Measurements from ENCODE around the gene GRID1.
A peak's percentile ranks its signal among the peaks of the same experiment; 100 is the strongest.
"Not testable (repeated sequence)": the region's sequence is repeated elsewhere in the genome, so short reads cannot be mapped to it uniquely, and the experiment has no call there.

The GRID1 gene

DNA sequence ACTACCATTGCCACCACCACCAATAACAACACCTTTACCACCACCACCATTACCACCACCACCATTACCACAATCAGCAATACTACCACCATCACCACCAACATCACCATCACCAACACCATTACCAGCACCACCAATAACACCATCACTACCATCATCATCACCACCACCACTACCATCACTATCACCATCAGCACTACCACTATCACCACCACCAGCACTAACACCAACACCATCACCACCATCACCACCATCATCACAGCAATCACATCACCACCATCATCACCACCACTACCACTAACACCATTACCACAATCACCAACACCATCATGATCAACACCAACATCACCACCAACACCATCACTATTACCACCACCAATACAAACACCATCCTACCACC, 249.5 kb downstream of the GRID1 start:
- no peak for DNase-seq

DNA sequence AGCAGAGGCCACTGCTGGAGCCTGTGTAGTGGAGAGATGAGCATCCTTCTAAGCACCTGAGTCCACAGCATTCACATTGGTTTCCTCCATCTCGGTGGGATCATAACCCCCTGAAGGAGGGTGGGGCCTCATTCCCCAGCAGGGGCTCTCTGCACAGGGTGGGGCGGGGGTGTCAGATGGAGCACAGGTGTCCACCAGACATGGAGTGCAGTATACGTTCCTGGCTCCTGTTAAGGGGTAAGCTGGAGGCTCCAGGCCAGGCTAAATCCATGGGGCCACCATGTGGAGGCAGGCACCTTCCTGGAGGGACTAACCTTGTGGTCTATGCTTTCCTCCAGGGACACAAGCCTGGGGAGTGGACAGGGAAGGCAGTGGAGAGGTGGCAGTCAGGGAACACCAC, 252.6 kb downstream of the GRID1 start:
- no peak for DNase-seq

DNA sequence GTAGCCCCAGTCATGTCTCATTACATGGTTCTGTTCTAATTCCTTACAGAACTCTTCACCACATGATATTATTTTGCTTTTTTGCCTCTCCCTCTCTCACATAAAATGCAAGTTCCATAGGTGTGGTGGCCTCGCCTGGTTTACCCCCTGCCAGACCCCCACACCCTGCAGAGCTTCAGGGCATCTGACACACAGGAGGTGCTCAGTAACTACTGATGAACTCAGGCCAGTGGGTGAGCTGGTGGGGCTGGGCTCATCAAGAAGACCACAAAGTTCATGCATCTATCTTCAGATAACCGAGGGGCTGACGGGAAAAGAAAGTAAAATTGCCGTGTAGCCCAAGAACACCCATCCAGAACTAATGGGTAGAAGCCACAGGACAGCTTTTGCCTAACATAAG, 253.1 kb downstream of the GRID1 start:
- DNase-seq, result no peak

DNA sequence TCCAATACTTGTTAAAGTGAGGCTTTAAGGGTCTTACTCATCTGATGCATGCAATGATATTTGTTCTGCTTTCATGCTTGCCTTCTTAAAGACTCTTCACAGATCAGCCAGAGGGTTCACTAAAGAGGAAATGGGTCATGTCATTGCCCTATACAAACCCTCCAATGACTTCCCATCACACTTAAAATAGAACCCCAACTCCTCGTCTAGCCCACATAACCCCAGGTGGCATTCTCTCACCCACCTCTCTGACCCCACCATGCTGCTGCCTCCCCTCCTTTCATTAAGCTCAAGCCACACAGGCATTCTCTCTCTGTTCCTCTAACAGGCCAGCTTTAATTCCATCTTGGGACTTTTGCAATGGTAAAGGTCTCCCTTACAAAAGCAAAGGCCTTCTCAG, 253.6 kb downstream of the GRID1 start:
- DNase-seq, result no peak

DNA sequence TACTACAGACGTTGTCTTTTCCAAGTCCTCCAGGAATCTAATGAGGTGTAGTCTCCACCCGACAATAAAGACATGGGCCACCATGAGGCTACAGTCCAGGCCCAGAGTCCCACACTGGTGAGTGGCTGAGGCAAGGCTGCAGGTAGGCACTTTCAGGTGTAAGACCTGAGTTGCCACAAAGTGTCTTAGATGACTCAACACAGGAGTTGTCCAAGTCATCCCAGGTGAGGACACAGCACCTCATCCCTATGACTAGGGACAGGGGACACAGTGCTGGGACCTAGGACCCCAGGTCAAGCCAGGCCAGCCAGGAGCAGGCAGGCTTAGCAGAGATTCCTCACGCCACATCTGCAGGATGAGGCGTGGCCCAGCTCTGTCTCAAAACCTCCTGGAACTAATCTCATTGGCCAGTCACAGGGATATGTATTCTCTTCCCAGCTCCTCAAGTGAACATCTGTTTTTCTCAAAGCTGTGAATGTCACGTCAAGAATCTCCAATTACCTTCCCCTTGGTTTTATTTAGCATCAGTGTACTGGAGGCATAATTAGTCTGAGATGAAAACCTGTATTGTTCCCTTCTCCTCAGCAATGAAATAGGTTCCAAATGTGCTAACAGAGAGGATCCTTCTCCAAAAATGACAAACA, 254.6 kb downstream of the GRID1 start:
- DNase-seq, result no peak

DNA sequence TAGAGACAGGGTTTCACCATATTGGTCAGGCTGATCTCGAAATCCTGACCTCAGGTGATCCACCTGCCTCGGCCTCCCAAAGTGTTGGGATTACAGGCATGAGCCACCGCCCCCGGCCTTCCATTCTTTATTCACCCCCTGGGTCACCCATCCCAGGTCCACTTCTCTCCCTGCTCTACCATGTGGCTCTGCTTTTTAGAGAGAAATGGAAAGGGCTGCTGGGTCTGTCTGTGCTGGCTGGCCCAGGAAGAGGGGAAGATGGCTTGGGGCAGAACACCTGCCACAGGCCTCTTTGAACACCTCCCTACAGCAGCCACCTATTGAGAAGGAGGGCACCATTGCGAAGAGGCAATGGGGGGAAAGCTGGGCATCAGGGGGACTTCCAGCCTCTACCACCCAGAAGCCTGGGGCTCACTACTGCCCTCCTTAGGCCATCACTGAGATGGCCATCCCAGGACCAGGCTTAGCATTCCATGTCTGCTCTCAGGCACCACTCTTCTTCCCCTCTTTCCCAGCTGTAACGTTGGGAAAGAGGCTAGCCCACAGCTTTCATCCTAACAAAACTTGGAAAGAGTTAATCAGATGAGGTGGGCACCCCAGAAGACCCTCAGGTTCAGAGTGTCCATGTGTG, 256.3 kb downstream of the GRID1 start:
- no peak for DNase-seq

DNA sequence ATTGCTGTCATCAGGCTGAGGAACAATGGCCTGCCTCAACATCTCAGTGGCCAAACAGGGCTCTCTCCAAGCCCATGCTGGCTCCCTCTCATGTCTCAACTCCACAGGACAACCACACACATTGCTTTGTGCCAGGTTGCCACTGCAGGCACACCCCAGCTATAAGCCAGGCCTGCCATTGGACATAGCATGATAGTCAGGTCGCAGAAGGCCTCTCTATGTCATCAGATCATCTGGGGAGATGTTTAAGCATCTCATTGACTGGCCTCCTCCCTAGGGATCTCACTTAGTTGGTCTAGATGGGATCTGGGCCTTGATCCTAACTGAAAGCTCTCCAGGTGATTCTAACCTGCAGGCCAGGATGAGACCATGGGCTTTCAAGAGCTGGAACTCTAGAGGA, 257.2 kb downstream of the GRID1 start:
- DNase-seq, result no peak

DNA sequence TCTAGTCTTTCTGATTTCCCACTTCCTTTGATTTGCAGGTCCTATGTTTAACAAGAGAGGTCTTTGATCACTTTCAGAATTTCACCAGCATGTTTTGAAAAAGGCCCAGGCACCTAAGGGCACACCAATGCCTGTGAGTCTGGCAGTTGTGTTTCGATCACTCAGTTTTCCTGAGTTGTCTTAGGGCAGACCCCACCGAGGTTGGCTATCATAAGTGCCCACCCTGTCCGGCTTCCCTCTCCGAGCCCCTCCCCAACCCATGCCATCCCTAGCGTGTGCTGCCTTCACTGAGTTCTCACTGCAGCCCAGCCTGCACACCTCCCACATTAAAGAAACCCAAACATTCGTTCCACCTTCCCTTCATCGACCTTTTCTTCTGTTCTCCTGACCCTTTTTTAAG, 257.9 kb downstream of the GRID1 start:
- no peak for DNase-seq

DNA sequence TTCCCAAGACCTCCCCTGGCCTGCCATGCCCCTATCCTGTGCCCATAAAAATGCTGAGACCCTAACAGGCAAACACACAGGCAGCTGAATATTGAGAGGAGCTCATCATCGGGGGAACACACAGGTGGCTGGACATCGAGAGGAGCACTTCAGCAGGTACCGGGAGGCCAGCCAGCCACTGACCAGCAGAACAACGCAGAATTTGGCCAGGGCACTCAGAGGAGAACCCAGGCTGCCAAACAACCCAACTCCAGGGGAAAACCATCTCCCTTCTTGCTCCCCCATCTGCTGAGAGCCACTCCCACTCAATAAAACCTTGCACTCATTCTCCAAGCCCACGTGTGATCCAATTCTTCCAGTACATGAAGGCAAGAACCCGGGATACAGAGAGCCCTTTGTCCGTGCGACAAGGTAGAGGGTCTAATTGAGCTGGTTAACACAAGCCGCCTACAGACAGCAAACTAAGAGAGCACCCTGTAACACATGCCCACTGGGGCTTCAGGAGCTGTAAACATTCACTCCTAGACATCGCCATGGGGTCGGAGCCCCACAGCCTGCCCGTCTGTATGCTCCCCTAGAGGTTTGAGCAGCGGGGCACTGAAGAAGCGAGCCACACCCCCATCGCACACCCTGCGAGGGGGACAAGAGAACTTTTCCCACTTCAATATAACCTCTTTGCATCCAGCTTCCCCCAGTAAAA, 258.8 kb downstream of the GRID1 start:
- not testable (repeated sequence) for DNase-seq

DNA sequence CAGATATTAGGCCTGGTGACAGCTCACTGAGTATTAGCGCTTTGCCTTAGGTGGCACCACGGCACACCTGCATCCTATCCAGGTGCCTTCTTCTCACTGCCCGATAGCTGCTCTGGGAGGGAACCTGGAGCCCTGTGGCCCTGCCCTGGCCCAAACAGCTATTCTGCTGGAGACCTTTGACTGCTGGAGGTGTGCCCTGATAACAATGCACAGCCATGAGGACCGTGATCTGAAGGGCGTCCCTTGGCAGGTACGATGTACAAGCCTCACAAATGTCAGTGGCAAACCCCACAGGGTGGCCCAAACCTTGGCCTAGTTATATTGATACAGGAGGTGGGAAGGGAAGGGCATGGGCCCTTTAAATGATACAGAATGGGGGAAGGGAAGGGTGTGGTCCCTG, 259.5 kb downstream of the GRID1 start:
- no peak for DNase-seq

DNA sequence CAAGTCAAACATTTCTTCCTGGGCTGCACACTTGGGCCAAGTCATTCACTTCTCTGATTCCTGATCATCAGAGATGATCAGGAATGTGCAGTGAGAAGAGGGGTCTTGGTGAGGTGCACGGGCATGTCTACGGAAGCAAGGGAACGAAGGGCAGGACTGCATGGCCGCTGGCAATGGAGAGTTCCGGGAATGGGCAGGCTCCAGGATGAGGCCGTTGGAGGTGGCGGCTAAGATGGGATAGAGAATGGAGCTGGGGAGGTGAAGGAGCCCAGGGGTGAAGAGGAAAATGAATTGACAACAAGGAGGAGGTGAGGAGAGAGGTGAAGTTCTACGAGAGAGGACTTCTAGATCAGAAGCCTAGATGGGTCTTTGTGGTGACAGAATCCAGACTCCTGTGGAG, 260.0 kb downstream of the GRID1 start:
- no peak for DNase-seq

DNA sequence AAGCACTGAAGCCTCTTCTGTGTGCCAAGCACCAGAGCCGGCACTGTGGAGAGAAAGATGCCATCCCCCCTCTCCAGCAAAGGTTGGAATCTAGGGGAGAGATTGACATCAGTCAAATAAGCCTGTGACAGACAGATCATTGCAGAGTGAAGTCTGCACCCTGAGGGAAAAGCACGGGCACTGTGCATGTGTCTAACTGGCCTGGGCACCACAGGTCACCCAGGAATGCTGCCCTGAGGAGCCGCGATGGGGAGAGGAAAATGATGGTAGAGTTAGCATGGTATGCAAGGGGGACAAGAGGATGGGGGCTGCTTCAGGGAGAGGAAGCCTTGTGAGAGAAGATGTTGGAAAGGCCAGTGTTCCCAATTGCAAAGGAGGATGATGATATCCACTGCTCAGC, 261.0 kb downstream of the GRID1 start:
- DNase-seq, result no peak

DNA sequence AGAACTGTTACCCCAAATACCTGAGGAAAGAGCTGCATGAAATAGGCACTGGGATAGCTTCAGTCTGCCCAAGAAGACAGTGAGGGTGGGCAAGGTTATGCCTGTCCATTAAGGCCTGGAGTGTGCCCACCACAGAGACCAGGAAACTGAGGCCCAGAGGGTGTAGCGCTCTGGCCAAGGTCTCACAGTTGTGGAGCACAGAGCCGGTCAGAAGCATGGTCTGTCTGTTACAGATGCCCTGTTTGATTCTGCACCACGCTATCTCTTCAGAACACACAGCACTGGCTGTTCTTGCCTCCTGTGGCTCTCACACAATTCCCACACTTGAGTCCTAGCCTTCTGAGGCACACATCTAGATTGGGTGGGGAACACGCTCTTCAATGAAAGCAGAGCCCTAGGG, 261.4 kb downstream of the GRID1 start:
- DNase-seq, result no peak

DNA sequence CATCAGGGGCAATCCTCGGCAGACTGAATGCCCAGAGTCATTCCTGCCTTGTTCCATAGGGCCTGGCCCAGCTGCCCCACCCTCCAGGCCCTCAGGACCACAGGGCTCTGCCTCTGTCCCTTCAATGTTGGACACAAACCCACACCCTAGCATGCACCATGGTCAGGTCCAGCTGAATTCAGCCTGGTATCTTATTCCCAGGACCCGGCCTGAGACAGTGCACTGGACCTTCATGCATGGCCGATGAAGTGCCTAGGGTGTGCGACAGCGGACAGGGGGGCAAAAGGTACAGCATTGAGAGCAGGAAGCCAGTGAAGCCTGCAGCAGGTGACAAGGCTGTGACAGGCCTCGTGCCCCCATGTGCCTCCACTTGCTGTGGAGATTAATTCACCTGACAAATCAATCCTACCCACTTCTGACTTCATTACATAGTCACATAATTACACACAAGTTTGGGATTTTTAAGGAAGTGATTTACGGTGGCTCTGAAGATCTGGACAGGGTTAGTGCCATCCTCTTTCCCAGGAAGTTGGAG, 261.9 kb downstream of the GRID1 start:
- DNase-seq, result no peak

DNA sequence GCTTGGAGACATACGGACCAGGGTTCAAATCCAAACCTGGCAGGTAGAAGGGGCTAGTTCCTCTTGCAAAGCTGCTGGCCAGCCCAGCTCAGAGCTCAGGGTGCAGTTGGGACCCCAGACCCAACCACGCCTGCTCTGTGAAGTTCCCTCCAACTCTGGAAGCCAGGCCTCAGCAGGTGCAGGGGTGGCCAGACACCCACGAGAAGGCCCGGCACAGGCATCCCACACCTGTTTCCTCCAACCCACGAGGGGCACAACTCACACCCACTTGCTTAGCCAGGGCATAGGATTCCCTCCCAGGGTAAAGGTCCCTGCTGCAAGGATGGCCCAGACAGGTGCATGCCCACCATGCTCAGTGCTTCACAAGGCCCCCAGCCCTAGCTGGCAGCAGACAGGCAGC, 262.4 kb downstream of the GRID1 start:
- DNase-seq, result no peak

DNA sequence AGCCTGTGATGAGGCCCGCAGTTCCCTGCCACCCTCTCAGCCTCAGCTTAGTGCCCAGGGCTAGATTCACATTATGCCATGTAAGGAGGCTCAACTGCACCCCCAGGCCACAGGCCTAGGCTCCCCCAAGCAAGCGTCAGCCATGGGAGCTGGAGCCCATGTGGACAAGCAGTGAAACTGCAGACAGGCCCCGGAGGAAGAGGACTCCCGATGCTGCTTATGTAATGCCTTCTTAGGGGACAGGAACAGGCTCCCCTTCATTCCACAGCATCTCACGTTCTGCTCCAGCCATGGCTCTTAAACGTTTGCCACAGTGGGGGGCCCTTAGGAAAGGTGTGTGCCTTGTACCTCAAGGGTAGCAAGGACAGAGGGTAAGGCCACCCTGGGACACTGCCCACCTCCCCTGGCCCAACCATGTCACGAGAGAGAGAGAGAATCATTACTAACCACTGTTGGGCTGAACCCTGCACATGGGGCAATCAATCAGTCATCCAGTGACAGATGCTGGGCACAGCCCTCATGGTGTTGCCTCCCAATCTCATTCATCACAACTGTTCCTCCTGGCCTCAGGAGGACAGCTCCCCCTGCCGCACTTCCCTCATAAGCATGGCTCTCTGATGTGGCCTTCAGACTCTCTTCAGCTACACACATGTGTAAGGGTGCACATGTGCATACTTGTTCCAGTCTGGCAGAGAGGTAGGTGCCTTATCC, 263.0 kb downstream of the GRID1 start:
- DNase-seq, result peak; percentile 9

DNA sequence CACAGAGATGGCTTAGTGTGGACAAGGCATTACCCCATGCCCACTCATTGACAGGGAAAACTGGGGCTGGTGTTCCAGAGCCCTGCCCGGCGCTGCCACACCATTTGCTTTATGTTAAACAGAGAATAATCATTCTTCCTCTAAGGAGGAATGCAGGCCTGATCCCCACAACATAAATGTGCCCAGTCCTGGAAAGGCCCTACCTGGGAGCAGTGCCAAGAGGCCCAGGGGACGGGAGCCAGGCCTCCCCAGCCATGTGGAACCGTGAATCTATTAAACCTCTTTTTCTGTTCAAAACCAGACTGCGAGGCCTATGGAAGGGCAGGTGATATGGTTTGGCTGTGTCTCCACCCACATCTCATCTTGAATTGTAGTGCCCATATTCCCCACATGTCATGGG, 264.1 kb downstream of the GRID1 start:
- DNase-seq, result no peak

DNA sequence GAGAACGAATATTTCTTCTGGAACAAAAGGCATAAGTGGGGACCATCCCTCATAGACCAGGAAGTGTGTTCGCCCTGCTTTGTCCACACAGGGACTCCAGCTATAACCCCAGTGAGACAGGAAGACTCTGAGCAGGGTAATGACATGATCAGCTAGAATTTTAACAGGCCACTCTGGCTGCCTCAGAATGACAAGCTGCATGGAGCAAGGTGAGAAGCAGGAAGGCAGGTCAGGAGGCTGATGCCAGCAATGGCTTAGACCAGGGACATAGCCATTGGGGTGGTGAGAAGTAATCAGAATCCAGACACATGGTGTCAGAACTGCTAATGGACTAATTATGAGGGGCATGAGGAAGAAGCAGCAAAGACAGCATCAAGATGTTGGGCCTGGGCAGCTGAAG, 264.6 kb downstream of the GRID1 start:
- no peak for DNase-seq

DNA sequence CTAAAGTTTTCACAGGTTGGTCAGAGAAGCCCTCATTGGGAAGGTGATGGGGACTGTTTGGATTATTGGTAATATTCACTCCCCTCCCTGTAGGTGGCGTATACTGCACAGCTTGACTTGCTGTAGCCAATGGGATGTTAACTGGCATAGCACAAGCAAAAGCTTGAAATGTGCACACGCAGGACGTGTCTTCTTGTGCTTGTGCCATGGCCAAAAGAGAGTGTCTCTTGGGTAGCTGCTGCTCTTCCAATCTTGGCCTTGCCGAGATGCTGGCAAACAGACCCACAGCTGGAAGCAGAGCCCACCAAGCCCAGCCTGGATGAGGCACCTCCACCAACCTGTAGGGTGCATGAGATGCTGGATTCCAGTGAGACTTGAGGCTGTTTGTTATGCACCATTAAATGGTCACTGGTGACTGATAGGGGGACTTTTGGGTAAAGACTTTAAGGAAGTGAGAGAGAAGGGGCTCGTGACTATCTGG, 266.0 kb downstream of the GRID1 start:
- DNase-seq, result peak; percentile 57

DNA sequence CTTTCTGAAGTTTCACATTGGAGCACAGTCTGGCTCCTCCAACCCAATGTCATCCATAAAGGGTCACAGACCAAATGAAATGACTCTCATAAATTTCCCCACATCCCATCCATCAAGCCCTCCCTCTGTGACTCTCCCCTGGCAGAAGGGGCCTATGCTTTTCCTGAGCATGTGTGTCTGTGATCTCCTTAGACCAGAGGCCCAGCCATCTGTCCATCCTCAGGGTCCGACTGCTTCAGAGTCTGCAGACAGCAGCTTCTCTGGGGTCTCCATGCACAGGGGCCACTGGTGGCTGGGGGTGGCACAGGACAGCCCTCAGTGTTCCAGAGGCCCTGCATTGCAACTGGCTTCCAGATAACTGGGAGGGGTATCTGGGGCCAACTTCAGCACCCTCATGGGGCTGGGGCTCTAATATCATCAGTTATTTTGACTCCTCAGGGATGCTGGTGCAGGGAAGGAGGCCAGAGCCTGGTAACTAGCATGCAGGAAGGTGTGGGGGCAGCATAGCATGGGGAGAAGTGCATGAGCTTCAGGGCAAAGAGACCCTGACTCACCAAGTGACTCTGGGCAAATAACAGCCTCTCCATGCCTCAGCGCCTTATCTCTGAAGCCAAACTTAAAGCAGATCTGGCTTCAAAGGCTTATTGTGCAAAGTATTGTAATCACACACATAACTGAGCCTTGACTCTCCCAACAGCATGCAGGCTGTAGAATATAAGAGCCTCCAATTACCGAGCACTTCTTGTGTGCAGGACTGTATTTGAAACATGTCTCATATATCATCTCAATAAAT, 266.9 kb downstream of the GRID1 start:
- no peak for DNase-seq

DNA sequence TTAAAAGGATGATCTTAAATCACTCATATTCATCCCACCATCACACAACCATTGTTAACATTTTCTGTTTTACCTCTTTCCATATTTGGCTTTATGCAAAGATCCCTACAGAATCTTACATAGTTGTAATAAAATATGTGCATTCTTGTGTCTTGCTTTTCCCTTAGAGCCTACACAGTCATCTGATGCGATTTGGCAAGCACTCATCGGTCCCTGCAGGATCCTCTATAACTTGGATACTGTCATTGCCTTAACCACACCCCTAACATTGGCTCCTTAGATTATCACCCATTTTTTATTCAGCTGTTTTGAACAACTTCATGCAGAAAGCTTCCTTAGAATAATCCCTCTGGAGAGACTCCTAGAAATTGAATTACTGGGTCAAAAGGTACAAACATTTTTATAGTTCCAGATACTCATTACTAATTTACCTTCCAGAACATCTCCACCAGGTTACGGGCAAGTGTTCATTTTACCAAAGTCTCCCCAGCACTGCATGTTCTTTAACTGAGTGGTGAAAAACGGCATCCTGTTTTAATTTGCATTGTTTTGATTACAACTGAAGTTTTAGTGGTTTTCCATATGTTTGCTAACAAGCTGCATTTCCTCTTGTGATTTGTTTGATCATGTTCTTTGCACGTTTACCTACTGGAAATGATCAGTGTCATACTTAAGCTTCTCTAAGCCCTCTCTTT, 268.3 kb downstream of the GRID1 start:
- DNase-seq, result no peak

DNA sequence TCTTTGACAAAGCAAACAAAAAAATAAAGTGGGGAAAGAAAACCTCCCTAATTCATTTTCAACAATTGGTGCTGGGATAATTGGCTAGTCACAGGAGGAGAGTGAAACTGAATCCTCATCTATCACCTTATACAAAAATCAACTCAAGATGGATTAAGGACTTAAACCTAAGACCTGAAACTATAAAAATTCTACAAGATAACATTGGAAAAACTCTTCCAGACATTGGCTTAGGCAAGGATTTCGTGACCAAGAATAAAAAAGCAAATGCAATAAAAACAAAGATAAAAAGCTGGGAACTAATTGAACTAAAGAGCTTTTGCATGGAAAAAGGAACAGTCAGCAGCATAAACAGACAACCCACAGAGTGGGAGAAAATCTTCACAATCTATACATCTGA, 271.5 kb downstream of the GRID1 start:
- not testable (repeated sequence) for DNase-seq

Measured in DMS53 (cell line).